Renal cortex interstitium (tissue), 15 donors: ENCODE data around the gene BUD13. TPM values are rescaled to one million over a fixed set of nuclear protein-coding genes. Genes with fewer than 3 reads are reported as not detected.
"Not testable (repeated sequence)": the region's sequence is repeated elsewhere in the genome, so short reads cannot be mapped to it uniquely, and the experiment has no call there.

Source experiments
- DNase-seq, 11 donors: peaks; one replicate each; pipeline ENCODE4 v3.0.0-alpha.2; 2013; ENCODE audit warnings: low read depth in 9 of 11, low spot score in 4 of 11; ENCODE audit errors: extremely low read depth in 1 of 11
- long read RNA-seq, 16 experiments: transcript quantifications; one replicate each; lab custom pipeline, GENCODE V29; 2026
- polyA plus RNA-seq, 3 donors: library from polyadenylated mRNA; unstranded; fragments of 120-200 nt; gene quantifications; one replicate each; pipeline ENCODE4 v1.2.1, GENCODE V29; 2013; ENCODE audit not compliant: insufficient read length in 3 of 3

The BUD13 gene
- polyA plus RNA-seq, result 10 to 100 TPM; 33.8 to 38.6 (median 37.2) TPM
- long read RNA-seq, donor 1, transcript BUD13-201 (10 exons, 2,196 nt), result major isoform, 7 of 27 reads
- long read RNA-seq, donor 1, partial matches to known transcripts, result 20 of 27 reads
- long read RNA-seq, donor 1, other reads (novel, unspliced or antisense), result 0 of 27 reads
- long read RNA-seq, donor 2, transcript BUD13-201 (10 exons, 2,196 nt), result major isoform, 6 of 22 reads
- long read RNA-seq, donor 2, partial matches to known transcripts, result 16 of 22 reads
- long read RNA-seq, donor 2, other reads (novel, unspliced or antisense), result 0 of 22 reads
- long read RNA-seq, donor 3, transcript BUD13-201 (10 exons, 2,196 nt), result major isoform, 13 of 23 reads
- long read RNA-seq, donor 3, partial matches to known transcripts, result 10 of 23 reads
- long read RNA-seq, donor 3, other reads (novel, unspliced or antisense), result 0 of 23 reads
- long read RNA-seq, donor 4, transcript BUD13-201 (10 exons, 2,196 nt), result major isoform, 6 of 19 reads
- long read RNA-seq, donor 4, partial matches to known transcripts, result 13 of 19 reads
- long read RNA-seq, donor 4, other reads (novel, unspliced or antisense), result 0 of 19 reads
- long read RNA-seq, donor 5, result 0 reads
- long read RNA-seq, donor 6, transcript BUD13-201 (10 exons, 2,196 nt), result major isoform, 7 of 26 reads
- long read RNA-seq, donor 6, partial matches to known transcripts, result 19 of 26 reads
- long read RNA-seq, donor 6, other reads (novel, unspliced or antisense), result 0 of 26 reads
- long read RNA-seq, donor 7, partial matches to known transcripts, result 17 of 20 reads
- long read RNA-seq, donor 7, other reads (novel, unspliced or antisense), result 0 of 20 reads
- long read RNA-seq, donor 8, transcript BUD13-201 (10 exons, 2,196 nt), result major isoform, 17 of 27 reads
- long read RNA-seq, donor 8, partial matches to known transcripts, result 10 of 27 reads
- long read RNA-seq, donor 8, other reads (novel, unspliced or antisense), result 0 of 27 reads
- long read RNA-seq, donor 9, transcript BUD13-201 (10 exons, 2,196 nt), result major isoform, 7 of 24 reads
- long read RNA-seq, donor 9, partial matches to known transcripts, result 17 of 24 reads
- long read RNA-seq, donor 9, other reads (novel, unspliced or antisense), result 0 of 24 reads
- long read RNA-seq, donor 10, partial matches to known transcripts, result 23 of 26 reads
- long read RNA-seq, donor 10, other reads (novel, unspliced or antisense), result 0 of 26 reads
- long read RNA-seq, donor 11, transcript BUD13-201 (10 exons, 2,196 nt), result major isoform, 5 of 5 reads
- long read RNA-seq, donor 11, partial matches to known transcripts, result 0 of 5 reads
- long read RNA-seq, donor 11, other reads (novel, unspliced or antisense), result 0 of 5 reads
- long read RNA-seq, donor 12, partial matches to known transcripts, result 0 of 4 reads
- long read RNA-seq, donor 12, other reads (novel, unspliced or antisense), result 0 of 4 reads
- long read RNA-seq, donor 13, result 0 reads
- long read RNA-seq, donor 14, transcript BUD13-201 (10 exons, 2,196 nt), result major isoform, 12 of 18 reads
- long read RNA-seq, donor 14, partial matches to known transcripts, result 6 of 18 reads
- long read RNA-seq, donor 14, other reads (novel, unspliced or antisense), result 0 of 18 reads
- long read RNA-seq, donor 15, partial matches to known transcripts, result 8 of 11 reads
- long read RNA-seq, donor 15, other reads (novel, unspliced or antisense), result 0 of 11 reads
- long read RNA-seq, donor 16, transcript BUD13-201 (10 exons, 2,196 nt), result major isoform, 12 of 51 reads
- long read RNA-seq, donor 16, partial matches to known transcripts, result 39 of 51 reads
- long read RNA-seq, donor 16, other reads (novel, unspliced or antisense), result 0 of 51 reads

GRCh38 chr11:116772443-116773202 lies at the start of gene BUD13:
TSS of gene BUD13 (minus strand) at chr11:116772987. CDS start at chr11:116772964, 23 bp downstream.
- peak in 9 of 11 donors; percentile 82 to 89 (median 86) for DNase-seq

- DNase-seq, result no peak
These were observed 49.8 kb upstream of the BUD13 start for GRCh38 chr11:116822575-116822974.

GRCh38 chr11:116821050-116821918 lies 48.5 kb upstream of the BUD13 start:
- no peak for DNase-seq

- DNase-seq, result no peak
These were observed 46.3 kb upstream of the BUD13 start for GRCh38 chr11:116819049-116819448.

- DNase-seq, result no peak
These were observed 41.7 kb upstream of the BUD13 start for GRCh38 chr11:116814502-116814901.

- DNase-seq, result no peak
These were observed 41.1 kb upstream of the BUD13 start for GRCh38 chr11:116813781-116814471.

- DNase-seq, result no peak
These were observed 40.4 kb upstream of the BUD13 start for GRCh38 chr11:116813170-116813569.

GRCh38 chr11:116812109-116812508 lies 39.3 kb upstream of the BUD13 start:
- no peak for DNase-seq

GRCh38 chr11:116811194-116811593 lies 38.4 kb upstream of the BUD13 start:
- no peak for DNase-seq

- DNase-seq, result no peak
These were observed 35.7 kb upstream of the BUD13 start for GRCh38 chr11:116808262-116809175.

GRCh38 chr11:116807601-116808261 lies 34.9 kb upstream of the BUD13 start:
- DNase-seq, result no peak

- DNase-seq, result no peak
These were observed 31.2 kb upstream of the BUD13 start for GRCh38 chr11:116804001-116804400.

GRCh38 chr11:116801662-116802061 lies 28.9 kb upstream of the BUD13 start:
- not testable (repeated sequence) for DNase-seq

- no peak for DNase-seq
These were observed 27.8 kb upstream of the BUD13 start for GRCh38 chr11:116800610-116801009.
